Loucy (cell line): ENCODE data around the gene ZNF679.

Source experiments
- CTCF ChIP-seq: fragments of 200-600 bp; sonication (generic); conservative IDR thresholded peaks from 2 replicates; pipeline ENCODE4 v1.5.1; 2014; ENCODE audit warnings: mild to moderate bottlenecking, antibody characterized with exemption, low read length
- EZH2phosphoT487 ChIP-seq: fragments of 200-600 bp; IDR thresholded peaks from 2 replicates; pipeline ENCODE4 v1.6.1; 2018; ENCODE audit warnings: antibody characterized with exemption, mild to moderate bottlenecking, moderate library complexity, borderline replicate concordance

- TF ChIP-seq CTCF (peak; percentile 65), EZH2phosphoT487 (no peak)
These were observed 47.3 kb upstream of the ZNF679 start for GRCh38 chr7:64180989-64181388.
